HTERT RPE-1 (cell line): ENCODE measurements around the gene EIF4E.
"Not testable (repeated sequence)": the region's sequence is repeated elsewhere in the genome, so short reads cannot be mapped to it uniquely, and the experiment has no call there.

ENCODE experiments used
- in situ Hi-C: fragments of 300-500 bp; cut with MboI; formaldehyde crosslinking; loops from 4 replicates; pipeline ENCODE4 v1.14.3; 2020; ENCODE audit warnings: low sequenced_read_pairs

EIF4E gene

DNA sequence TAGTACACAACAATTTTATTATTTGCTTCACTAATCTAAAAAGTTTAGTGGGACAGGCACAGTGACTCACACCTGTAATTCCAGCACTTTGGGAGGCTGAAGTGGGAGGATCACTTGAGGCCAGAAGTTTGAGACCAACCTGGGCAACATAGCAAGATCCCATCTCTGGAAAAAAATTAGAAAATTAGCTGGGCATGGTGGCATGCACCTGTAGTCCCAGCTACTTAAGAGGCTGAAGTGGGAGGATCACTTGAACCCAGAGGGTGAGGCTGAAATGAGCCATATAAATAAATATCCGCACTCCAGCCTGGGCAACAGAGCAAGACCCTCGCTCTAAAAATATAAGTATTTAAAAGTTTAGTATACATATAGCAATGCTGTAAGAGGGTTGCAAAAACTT is 42.6 kb downstream of the EIF4E start:
- in situ Hi-C loops = not testable (repeated sequence)

DNA sequence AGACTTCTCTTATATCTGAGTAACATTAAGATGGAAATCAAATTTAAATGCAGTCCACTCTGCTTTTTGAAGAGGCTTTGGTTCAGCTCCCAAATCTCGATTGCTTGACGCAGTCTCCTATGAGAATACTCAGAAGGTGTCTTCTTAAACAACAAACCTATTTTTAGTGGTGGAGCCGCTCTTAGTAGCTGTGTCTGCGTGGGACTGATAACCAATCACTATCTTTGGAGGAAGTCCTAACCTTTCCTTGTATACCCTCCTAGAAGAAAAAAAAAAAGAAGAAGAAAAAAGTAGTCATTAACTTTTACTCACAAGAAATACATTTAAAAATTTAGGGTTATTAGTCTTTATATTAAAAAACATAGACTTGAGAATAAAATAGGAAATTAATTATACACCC is 48.0 kb downstream of the EIF4E start:
- in situ Hi-C loops = not testable (repeated sequence)

DNA sequence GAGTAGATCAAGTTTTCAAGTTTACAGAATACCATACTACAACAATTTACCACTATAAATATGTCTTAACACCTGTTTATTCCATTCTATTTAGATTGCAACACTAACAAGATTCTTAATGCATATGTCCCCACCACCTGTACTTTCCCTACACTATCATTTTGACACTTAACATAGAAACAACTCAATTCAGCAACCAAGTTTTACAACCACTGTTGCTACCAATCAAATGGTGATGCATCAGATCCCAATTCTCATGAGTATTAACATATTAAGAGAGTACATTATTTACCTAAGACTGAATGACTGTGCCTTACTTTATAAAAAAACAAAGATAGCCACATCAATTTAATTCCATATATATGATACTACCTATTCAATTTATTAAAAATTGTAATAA is 49.4 kb downstream of the EIF4E start:
- in situ Hi-C loops = no loop called here

DNA sequence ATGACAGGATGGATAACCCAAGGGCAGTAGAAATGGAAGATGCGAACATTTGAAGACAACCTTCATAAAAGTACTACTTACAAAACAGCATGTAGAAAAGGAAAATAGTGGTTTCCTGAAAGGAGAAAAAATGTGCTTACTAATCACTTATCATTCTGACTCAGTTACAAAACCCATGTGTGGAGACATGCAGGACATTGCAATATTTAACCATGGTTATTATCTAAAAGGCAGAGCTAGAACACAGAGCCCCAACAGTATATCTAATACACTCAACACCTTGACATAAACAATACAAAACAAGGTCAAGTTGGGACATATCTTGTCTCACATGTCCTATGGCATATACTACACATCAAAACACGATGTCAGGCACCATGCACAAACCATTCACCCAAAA is 55.9 kb downstream of the EIF4E start:
- in situ Hi-C loops = no loop called here

DNA sequence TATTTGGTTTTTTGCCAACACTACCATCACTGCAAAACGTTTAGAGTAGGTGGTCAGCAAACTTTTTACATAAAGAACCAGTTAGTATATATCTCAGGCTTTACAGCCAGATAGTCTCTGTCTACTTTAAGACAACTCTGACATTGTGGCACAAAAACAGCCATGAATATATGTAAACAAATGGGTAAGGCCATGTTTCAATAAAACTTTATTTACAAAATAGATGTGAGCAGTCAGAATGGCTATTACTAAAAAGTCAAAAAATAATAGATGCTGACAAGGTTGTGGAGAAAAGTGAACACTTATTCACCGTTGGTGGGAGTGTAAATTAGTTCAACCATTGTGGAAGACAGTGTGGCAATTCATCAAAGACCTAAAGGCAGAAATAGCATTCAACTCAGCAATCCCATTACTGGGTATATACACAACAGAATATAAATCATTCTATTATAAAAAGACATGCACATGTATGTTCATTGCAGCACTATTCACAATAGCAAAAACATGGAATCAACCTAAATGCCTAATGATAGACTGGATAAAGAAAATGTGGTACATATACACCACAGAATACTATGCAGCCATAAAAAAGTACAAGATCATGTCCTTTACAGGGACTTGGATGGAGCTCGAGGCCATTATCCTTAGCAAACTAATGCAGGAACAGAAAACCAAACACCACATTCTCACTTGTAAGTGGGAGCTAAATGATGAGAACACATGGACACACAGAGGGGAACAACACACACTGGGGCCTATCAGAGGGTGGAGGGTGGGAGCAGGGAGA is 56.6 kb downstream of the EIF4E start:
- in situ Hi-C loops = not testable (repeated sequence)

DNA sequence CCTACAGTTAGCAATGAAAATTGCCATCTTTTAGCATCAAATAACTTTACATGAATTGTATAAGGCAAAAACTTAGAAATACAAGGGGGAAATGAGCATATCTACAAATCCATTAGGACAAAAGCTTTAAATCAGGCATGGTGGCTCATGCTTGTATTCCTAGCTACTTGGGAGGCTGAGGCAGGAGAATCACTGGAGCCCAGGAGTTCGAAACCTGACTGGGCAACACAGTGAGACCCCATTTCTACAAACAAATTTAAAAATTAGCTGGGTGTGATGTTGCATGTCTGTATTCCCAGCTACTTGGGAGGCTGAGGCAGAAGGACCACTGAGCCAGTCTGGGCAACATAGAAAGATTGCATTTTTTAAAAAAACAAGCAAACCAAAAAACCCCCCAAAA is 61.3 kb downstream of the EIF4E start:
- in situ Hi-C loops = no loop called here

DNA sequence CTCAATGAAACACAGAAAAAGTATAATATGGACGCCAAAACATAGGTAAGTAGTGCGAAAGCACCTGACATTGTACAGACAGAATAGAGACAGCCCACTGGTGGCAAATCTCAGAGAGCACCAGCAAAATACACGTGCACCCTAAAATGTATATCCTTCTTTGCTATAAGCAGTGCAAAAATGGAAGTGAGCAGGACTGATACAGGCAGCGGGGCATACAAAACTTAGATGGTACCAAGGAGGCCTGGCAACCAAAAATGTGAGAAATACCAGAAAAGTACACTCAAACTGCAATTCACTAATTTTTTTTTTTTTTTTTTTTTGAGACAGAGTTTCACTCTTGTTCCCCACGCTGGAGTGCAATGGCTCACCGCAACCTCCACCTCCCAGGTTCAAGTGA is 63.9 kb downstream of the EIF4E start:
- in situ Hi-C loops = no loop called here

DNA sequence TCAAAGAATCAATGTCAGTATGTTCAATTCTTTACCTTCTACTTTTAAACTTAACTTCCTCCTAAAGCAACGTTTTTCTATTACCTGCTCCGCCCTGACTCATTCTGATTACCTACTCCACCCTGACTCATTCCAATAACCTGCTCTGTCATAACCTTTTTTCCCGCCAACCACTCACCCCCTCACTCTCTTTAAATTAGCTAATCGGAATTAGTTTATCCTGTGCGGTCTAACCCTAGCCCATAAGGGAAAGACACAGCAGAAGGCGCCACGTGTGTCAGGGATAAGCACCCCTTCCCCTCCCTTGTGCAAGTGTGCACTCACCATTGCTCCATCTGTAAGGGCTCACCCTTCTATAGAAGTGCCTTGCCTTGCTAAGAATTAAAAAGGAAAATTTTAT is 64.4 kb downstream of the EIF4E start:
- in situ Hi-C loops = no loop called here

DNA sequence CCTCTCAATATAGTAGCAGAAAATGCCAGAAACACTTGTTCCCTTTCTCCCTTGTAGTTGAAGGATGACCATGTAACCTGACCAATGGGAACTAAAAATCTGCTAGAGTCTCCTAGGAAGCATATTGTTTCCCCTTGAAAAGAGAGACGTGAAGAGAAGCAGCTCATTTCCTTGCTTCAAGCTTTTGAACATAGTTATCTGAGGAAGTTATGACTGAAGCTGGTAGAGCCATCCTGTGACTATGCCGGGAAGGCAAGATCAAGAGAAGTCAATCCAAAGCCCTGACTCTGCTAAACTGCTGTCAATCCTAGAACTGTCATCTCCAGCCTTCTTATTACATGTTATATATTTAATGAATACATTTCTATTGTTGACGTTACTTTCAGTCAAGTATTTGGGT is 66.6 kb downstream of the EIF4E start:
- in situ Hi-C loops = no loop called here

DNA sequence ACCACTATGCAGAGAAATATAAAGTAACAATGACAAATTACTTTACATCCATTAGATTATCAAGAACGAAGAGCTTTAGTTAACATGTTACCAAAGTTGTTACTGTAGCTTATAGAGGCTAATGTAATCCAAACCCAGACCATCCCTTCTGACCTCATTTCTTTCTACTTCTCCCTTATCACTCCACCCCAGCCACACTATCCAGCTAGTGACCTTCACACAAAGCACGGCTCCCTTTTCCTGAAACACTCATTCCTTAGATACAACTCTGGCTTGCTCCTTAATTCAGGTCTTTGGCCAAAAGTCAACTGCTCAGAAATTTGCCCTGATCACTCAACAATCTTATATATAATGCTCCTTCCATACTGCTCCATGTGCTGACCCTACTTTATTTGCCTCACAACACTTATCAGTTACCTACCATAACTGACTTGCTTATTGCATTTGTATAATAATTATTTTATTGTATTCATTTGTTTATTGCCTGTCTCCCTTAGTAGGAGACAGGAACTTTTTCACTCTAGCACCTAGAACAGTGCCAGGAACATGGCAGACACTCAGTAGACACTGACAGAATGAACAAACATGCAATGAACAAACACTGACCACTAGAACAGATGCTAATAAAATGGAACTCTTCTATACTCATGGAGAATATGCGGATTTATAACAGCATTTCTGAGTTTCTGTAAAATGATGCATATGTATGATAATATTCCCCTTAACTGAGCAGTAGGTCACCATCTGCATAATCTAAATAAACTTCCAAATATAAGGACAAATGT is 67.6 kb downstream of the EIF4E start:
- in situ Hi-C loops = no loop called here

DNA sequence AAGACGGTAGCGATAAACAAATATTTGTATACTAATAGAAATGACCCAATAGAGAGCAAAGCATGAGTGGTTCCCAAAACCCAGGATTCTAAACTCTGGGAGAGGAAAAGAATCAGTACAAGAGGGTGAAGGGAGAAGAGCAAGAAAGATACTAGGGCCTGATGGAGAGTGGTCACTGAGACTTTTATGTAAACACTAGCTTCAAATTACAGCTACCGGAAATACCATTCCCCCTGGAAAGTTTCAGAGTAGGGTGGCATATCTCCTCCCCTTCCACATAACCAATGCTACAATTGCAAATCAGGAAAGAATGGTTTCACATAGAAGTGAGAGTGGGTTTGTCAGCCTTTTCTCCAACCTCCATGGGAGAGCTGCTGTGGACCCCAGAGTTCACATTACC is 77.1 kb downstream of the EIF4E start:
- in situ Hi-C loops = no loop called here

DNA sequence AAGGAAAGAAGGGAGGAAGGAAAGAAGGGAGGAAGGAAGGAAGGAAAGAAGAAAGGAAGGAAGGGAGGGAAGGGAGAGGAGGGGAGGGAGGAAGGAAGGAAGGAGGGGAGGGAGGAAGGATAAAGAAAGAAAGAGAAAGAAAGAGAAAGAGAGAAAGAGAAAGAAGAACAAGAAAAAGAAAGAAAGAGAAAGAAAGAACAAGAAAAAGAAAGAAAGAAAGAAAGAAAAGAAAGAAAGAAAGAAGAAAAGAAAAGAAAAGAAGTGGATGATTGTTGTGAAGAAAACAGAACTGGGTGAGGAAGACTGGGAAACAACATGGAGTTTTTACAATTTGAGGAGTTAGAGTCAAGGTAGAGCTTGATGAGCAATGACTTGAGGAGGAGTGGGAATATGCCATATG is 78.0 kb downstream of the EIF4E start:
- in situ Hi-C loops = no loop called here

DNA sequence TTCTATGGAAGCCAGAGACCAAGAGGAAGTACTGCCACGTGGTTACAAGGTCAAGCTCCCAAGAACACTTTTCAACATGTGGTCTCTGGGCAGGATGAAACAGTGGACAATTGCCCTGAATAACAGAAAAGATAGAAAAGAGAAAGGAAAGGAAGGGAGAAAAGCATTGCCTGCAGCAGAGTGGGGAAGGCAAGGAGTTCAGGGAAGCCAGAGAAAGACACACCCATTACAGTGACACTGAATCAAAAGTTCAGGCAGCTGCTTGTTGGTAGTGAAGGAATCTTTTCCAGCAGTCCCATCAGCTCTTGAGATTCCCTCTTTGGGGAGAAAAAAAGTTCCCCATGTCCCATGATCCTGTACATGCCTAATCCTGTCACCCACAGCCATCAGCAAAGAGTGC is 80.5 kb downstream of the EIF4E start:
- in situ Hi-C loops = no loop called here

DNA sequence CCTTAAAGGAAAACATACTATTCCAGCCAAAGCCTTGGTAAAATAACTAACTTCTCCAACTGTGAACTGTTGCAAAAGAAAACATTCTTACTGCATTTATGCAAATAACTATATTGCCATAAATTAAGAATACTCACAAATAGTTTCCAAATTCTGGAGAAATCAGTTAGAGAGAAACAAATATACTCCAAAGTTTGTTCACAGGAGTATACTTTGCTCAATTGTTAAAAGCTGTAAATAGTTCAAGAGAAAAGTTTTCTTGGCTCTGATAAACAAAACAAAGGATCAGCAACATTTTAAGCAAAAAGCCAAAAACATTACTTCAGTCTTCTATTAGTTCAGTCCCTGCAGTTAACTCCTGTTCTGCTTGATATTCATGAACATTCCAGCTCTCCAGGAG is 83.0 kb downstream of the EIF4E start:
- in situ Hi-C loops = no loop called here

DNA sequence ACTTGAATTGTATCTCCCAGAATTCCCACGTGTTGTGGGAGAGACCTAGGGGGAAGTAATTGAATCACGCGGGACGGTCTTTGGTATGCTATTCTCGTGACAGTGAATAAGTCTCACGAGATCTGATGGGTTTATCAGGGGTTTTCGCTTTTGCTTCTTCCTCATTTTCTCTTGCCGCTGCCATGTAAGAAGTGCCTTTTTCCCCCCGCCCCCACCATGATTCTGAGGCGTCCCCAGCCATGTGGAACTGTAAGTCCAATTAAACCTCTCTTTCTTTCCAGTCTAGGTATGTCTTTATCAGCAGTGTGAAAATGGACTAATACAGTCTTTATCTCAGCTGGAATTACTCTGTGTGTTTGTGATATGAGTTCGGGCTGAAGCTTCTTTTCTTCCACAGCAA is 86.0 kb downstream of the EIF4E start:
- in situ Hi-C loops = not testable (repeated sequence)

DNA sequence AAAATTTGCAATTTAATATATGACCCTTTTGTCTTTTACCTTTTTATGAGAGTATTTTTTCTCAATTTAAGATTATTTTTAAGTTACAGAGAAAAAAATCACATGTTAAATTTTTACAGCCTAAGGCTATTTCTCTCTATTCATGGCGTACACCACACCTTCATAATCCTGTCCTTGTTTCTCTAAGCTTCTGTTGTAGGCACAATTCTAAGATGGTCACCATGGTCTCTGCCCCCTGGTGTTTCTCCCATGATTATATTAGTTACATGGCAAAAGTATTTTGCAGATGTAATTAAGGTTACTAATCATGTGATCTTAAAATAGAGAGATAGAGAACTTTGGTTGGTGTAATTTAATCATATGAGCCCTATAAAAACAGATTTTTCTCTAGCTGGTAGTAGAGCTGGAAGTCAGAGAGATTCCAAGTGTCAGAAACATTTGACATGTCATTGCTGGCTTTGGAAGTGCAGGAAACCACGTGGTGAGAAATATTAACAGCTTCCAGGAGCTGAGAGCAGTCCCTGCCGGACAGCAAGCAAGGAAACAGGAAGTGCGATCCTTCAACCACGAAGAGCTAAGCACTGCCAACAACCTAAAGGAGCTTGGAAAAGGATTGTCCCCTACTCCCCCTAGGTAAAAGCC is 89.8 kb downstream of the EIF4E start:
- in situ Hi-C loops = no loop called here

DNA sequence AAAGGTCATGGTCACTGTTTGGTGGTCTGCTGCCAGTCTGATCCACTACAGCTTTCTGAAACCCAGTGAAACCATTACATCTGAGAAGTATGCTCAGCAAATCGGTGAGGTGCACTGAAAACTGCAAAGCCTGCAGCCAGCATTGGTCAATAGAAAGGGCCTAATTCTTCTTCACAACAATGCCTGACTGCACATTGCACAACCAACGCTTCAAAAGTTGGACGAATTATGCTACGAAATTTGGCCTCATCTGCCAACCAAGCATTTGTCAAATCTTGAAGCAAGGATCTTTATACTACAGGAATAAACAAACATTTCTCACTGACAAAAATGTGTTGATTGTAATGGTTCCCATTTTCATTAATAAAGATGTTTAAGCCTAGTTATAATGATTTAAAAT is 90.4 kb downstream of the EIF4E start:
- in situ Hi-C loops = no loop called here

DNA sequence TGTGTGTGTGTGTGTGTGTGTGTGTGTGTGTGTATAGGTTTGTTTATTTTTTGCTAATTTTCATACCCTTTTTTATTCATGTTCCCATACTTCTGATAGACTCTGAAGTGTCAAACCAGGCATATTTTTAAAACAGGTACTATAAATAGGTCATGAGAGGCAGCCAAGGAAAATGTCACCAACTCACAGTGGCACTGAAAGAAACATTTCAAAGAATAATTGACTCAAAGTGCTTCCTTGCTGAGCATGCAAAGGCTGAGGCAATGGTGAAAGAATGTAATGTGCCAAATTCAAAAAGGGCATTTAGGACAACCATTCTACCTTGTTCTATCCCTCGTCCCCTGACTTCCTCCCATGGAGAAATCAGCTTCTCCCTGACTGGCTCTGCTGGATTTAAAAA is 95.5 kb downstream of the EIF4E start:
- in situ Hi-C loops = no loop called here

DNA sequence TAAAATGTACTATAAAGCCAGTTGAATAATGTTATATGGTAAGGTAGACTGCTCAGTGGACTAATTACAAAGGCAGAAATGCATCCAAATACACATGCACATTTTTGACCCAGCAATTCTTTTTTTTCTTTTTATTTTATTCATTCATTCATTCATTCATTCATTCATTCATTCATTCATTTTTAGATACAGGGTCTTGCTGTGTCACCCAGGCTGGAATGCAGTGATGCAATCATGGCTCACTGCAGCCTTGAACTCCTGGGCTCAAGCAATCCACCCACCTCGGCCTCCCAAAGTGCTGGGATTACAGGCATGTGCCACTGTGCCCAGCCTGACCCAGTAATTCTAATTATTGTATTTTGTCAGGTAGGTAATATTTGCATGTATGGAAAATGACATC is 97.9 kb downstream of the EIF4E start:
- in situ Hi-C loops = not testable (repeated sequence)
